Measurements from ENCODE around the gene LBP.

DNA sequence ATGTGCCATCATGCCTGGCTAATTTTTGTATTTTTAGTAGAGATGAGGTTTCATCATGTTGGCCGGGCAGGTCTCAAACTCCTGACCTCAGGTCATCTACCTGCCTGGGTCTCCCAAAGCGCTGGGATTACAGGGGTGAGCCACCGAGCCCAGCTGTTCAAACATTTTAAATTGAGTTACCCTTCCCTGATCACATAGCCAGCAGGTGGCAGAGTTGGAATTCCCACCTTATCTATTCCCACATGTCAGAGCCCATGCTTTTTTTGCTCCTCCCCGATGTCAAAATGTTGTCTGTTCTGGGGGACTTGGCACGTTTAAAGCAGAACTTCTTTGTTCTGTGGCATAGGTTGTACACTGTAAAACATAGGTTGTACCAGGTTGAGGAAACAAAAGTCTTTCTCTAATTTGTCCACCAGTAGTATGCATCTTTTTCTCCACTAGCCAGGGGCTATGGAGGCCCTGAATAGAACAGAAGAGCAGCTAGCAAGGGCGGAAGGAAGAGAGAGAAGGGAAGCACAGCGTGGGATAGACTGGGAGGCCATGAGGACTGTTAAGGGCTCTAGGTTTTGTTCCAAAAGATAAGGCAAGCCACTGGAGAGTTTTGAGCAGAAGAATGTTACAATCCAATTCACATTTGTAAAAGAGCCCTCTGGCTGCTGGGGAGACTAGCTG is 7.3 kb upstream of the LBP start:
- TF ChIP-seq, protein P1, sequence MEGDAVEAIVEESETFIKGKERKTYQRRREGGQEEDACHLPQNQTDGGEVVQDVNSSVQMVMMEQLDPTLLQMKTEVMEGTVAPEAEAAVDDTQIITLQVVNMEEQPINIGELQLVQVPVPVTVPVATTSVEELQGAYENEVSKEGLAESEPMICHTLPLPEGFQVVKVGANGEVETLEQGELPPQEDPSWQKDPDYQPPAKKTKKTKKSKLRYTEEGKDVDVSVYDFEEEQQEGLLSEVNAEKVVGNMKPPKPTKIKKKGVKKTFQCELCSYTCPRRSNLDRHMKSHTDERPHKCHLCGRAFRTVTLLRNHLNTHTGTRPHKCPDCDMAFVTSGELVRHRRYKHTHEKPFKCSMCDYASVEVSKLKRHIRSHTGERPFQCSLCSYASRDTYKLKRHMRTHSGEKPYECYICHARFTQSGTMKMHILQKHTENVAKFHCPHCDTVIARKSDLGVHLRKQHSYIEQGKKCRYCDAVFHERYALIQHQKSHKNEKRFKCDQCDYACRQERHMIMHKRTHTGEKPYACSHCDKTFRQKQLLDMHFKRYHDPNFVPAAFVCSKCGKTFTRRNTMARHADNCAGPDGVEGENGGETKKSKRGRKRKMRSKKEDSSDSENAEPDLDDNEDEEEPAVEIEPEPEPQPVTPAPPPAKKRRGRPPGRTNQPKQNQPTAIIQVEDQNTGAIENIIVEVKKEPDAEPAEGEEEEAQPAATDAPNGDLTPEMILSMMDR (IDR thresholded peaks at IDR 0.05): no peak
- no peak for TF ChIP-seq EZH2 (IDR thresholded peaks at IDR 0.05; ENCODE audit: borderline replicate concordance, insufficient read depth, low read depth, low read length, poor library complexity, severe bottlenecking)

Data from B cell (primary cell).